K562 (cell line): ENCODE data around the gene IL17F. TPM values are rescaled to one million over a fixed set of nuclear protein-coding genes. Genes with fewer than 3 reads are reported as not detected.

ENCODE experiments used
- EP300 ChIP-seq: IDR thresholded peaks from 2 replicates; pipeline ENCODE4 v1.6.1; 2012; ENCODE audit warnings: low read length, improper control_type of control experiment
- FOXA1 ChIP-seq: fragments of 450-650 bp; IDR thresholded peaks from 2 replicates; pipeline ENCODE4 v1.6.1; 2016; ENCODE audit warnings: mild to moderate bottlenecking, borderline replicate concordance
- GABPB1 ChIP-seq: sonication (generic); formaldehyde crosslinking; IDR thresholded peaks from 2 replicates; pipeline ENCODE4 v1.8.0; 2022; ENCODE audit warnings: mild to moderate bottlenecking, missing genetic modification reagents
- KLF6 ChIP-seq: fragments of 250-450 bp; sonication (Bioruptor Pico); IDR thresholded peaks from 2 replicates; pipeline ENCODE4 v1.4.0; 2020; ENCODE audit warnings: mild to moderate bottlenecking, moderate library complexity, borderline replicate concordance
- L3MBTL2 ChIP-seq: fragments of 450-650 bp; IDR thresholded peaks from 2 replicates; pipeline ENCODE4 v1.6.1; 2016; ENCODE audit warnings: mild to moderate bottlenecking, moderate library complexity
- MCM3 ChIP-seq: fragments of 450-650 bp; IDR thresholded peaks from 2 replicates; pipeline ENCODE4 v1.6.1; 2016
- PRDM10 ChIP-seq: fragments of 450-650 bp; IDR thresholded peaks from 2 replicates; pipeline ENCODE4 v1.6.1; 2018; ENCODE audit not compliant: partially characterized antibody
- REST ChIP-seq, 2 experiments: fragments of 450-650 bp; formaldehyde crosslinking in 1 of 2; IDR thresholded peaks; 2 replicates each; pipeline versions ENCODE4 v1.4.0 to v1.6.1; 2014 to 2020; ENCODE audit warnings: mild to moderate bottlenecking in 2 of 2, borderline replicate concordance in 1 of 2, low read depth in 1 of 2
- SIX5 ChIP-seq, 2 experiments: IDR thresholded peaks; 2 replicates each; pipeline ENCODE4 v1.6.1; 2011; ENCODE audit warnings: low read length in 2 of 2, borderline replicate concordance in 1 of 2, low read depth in 1 of 2, mild to moderate bottlenecking in 1 of 2, moderate library complexity in 1 of 2; ENCODE audit not compliant: insufficient read depth in 1 of 2
- TOE1 ChIP-seq, 2 experiments: fragments of 450-650 bp in 1 of 2; sonication (generic) in 1 of 2; formaldehyde crosslinking in 1 of 2; IDR thresholded peaks; 2 replicates each; pipeline versions ENCODE4 v1.7.1 to v1.8.0; 2016 to 2022; ENCODE audit warnings: borderline replicate concordance in 2 of 2, mild to moderate bottlenecking in 2 of 2, antibody characterized with exemption in 1 of 2, inconsistent platforms in 1 of 2, low read depth in 1 of 2, missing genetic modification reagents in 1 of 2, moderate library complexity in 1 of 2
- ZNF212 ChIP-seq: fragments of 450-650 bp; formaldehyde crosslinking; IDR thresholded peaks from 2 replicates; pipeline ENCODE4 v1.4.0; 2020; ENCODE audit warnings: mild to moderate bottlenecking
- polyA plus RNA-seq, 8 experiments: library from polyadenylated mRNA; depleted of rRNA in 4 of 8; stranded (reverse) in 5 of 8; unstranded in 3 of 8; fragments of >200 nt; fragmentation: Nextera tagmentation in 2 of 8; fragmentation: Illumina TruSeq in 1 of 8; extraction: Ambion mirVana in 2 of 8; extraction: Trizol in 1 of 8; gene quantifications; 2 replicates each; pipeline versions ENCODE4 v1.2.1 to v1.2.3, GENCODE V29; 2011 to 2014; ENCODE audit warnings: inconsistent platforms in 1 of 8, missing spikeins in 1 of 8
- total RNA-seq, 7 experiments: library from RNA; depleted of rRNA in 6 of 7; stranded (reverse); fragments of >200 nt in 6 of 7; fragmentation: Illumina TruSeq in 2 of 7; extraction: Trizol in 2 of 7; gene quantifications; 2 replicates each; pipeline versions ENCODE4 v1.2.1 to v1.2.3, GENCODE V29; 2011 to 2021; ENCODE audit warnings: low replicate concordance in 1 of 7
- TF ChIP-seq, protein P1 (sequence below): sonication (generic); formaldehyde crosslinking; IDR thresholded peaks from 2 replicates; pipeline ENCODE4 v1.8.0; 2022; ENCODE audit warnings: mild to moderate bottlenecking, missing genetic modification reagents, borderline replicate concordance

IL17F gene
- total and polyA plus RNA-seq, 9 of the 15 experiments (the other 6 are each of a cell fraction or from before 2014, with no cell fraction given), result not detected

GRCh38 chr6:52286798-52287432, 42.6 kb upstream of the IL17F start (continued):
- TF ChIP-seq REST (IDR thresholded peaks at IDR 0.05; ENCODE audit: borderline replicate concordance) (peak; percentile 53), REST (CRISPR knock-in tag; IDR thresholded peaks at IDR 0.05; ENCODE audit: low read depth) (no peak), SIX5 (IDR thresholded peaks at IDR 0.05; ENCODE audit: borderline replicate concordance in 1 of 2, insufficient read depth in 1 of 2, low read depth in 1 of 2, low read length in 2 of 2) (no peak), MCM3 (no peak), ZNF212 (CRISPR knock-in tag) (no peak), PRDM10 (peak; percentile 92), GABPB1 (CRISPR knock-in tag) (no peak), TOE1 (IDR thresholded peaks at IDR 0.05; ENCODE audit: borderline replicate concordance) (peak; percentile 51; the same call in 1 of the 2 replicates), TOE1 (CRISPR knock-in tag; IDR thresholded peaks at IDR 0.05; ENCODE audit: borderline replicate concordance, low read depth) (no peak), L3MBTL2 (0 out of 2 replicates have a peak, but pooled peaks have one; percentile 15), KLF6 (CRISPR knock-in tag) (peak; percentile 69; the same call in 1 of the 2 replicates), FOXA1 (no peak), EP300 (peak; percentile 57; the same call in 1 of the 2 replicates)
- TF ChIP-seq, protein P1, sequence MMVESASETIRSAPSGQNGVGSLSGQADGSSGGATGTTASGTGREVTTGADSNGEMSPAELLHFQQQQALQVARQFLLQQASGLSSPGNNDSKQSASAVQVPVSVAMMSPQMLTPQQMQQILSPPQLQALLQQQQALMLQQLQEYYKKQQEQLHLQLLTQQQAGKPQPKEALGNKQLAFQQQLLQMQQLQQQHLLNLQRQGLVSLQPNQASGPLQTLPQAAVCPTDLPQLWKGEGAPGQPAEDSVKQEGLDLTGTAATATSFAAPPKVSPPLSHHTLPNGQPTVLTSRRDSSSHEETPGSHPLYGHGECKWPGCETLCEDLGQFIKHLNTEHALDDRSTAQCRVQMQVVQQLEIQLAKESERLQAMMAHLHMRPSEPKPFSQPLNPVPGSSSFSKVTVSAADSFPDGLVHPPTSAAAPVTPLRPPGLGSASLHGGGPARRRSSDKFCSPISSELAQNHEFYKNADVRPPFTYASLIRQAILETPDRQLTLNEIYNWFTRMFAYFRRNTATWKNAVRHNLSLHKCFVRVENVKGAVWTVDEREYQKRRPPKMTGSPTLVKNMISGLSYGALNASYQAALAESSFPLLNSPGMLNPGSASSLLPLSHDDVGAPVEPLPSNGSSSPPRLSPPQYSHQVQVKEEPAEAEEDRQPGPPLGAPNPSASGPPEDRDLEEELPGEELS (CRISPR knock-in tag), result no peak
